Nephron progenitor cell (in vitro differentiated cells): ENCODE measurements around the gene DGCR2.

Source experiments
- DNase-seq: peaks from one replicate; pipeline ENCODE4 v3.0.0; 2021
- H3K27ac Mint-ChIP-seq: 2 replicates; pipeline ENCODE4 v1.8.0; 2021; ENCODE audit warnings: mild to moderate bottlenecking, moderate library complexity, mixed read lengths
- H3K27me3 Mint-ChIP-seq: 2 replicates; pipeline ENCODE4 v1.8.0; 2021; ENCODE audit warnings: mild to moderate bottlenecking, low read depth, mixed read lengths; ENCODE audit not compliant: poor library complexity
- H3K36me3 Mint-ChIP-seq: 2 replicates; pipeline ENCODE4 v1.8.0; 2021; ENCODE audit warnings: low read depth, mixed read lengths
- H3K4me1 Mint-ChIP-seq: 2 replicates; pipeline ENCODE4 v1.8.0; 2021; ENCODE audit warnings: mixed read lengths
- H3K4me3 Mint-ChIP-seq: 2 replicates; pipeline ENCODE4 v1.8.0; 2021; ENCODE audit warnings: mild to moderate bottlenecking, moderate library complexity, mixed read lengths
- H3K9me3 Mint-ChIP-seq: 2 replicates; pipeline ENCODE4 v1.8.0; 2021; ENCODE audit warnings: mild to moderate bottlenecking, moderate library complexity, mixed read lengths
- TF ChIP-seq, protein P1 (sequence below): fragments of 200-600 bp; sonication (generic); IDR thresholded peaks from 2 replicates; pipeline ENCODE4 v1.5.0; 2021; ENCODE audit warnings: antibody characterized with exemption

The DGCR2 gene

DNA sequence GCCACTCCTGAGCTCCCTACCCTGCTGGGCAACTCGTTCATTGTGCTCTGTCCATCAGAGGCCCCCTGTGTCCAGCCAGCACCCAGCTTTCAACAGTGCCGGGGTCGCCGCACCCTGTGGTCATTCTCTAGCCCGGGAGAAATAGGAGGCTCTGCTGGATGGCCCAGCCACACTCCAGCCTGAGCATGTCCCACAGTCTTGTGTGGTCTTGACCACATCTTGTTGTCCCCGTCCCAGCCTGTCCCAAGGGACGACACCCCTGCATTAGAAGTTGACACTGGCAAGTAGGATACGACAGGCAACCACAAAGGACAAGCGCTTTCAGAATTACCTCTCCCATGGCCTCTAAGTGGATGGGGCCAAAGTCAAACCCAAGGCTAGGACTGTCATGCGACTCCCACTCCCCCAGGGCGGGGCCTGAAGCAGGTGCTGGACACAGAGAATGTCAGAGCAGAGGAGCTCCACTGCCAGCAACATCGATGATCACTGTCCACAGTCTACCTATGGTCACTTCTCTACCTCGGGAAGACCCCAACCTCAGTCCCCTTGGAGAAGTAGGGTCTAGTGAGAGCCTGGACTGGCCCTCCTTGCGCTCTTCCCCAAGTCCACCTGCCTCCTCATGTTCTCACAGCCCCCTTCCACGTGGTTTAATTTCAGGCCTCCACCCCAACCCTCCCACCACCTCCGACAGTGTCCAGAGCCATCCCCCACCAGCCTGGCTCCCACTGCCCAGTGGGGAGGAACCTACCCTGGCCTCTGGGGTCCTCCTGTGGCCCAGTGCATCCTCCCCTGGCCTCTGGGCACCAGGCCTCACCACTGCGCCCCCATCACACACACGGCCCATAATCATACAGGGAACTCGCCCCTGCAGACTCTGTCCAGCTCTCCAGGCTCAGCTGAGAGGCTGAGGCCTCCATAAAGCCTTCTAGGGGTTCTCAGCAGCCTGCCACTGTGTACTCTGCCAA lies 4.4 kb upstream of the DGCR2 start:
- peaks cover 9% of the 10 kb centered on the region for H3K4me1 Mint-ChIP-seq
- TF ChIP-seq, protein P1, sequence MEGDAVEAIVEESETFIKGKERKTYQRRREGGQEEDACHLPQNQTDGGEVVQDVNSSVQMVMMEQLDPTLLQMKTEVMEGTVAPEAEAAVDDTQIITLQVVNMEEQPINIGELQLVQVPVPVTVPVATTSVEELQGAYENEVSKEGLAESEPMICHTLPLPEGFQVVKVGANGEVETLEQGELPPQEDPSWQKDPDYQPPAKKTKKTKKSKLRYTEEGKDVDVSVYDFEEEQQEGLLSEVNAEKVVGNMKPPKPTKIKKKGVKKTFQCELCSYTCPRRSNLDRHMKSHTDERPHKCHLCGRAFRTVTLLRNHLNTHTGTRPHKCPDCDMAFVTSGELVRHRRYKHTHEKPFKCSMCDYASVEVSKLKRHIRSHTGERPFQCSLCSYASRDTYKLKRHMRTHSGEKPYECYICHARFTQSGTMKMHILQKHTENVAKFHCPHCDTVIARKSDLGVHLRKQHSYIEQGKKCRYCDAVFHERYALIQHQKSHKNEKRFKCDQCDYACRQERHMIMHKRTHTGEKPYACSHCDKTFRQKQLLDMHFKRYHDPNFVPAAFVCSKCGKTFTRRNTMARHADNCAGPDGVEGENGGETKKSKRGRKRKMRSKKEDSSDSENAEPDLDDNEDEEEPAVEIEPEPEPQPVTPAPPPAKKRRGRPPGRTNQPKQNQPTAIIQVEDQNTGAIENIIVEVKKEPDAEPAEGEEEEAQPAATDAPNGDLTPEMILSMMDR = no peak
- H3K4me3 Mint-ChIP-seq = no peak overlapping the region
- H3K9me3 Mint-ChIP-seq = no peaks in the 10 kb centered on the region
- H3K27ac Mint-ChIP-seq = no peak overlapping the region
- no peak for DNase-seq
- peaks cover 34% of the 10 kb centered on the region for H3K27me3 Mint-ChIP-seq
- H3K36me3 Mint-ChIP-seq = peaks cover 2% of the 10 kb centered on the region

DNA sequence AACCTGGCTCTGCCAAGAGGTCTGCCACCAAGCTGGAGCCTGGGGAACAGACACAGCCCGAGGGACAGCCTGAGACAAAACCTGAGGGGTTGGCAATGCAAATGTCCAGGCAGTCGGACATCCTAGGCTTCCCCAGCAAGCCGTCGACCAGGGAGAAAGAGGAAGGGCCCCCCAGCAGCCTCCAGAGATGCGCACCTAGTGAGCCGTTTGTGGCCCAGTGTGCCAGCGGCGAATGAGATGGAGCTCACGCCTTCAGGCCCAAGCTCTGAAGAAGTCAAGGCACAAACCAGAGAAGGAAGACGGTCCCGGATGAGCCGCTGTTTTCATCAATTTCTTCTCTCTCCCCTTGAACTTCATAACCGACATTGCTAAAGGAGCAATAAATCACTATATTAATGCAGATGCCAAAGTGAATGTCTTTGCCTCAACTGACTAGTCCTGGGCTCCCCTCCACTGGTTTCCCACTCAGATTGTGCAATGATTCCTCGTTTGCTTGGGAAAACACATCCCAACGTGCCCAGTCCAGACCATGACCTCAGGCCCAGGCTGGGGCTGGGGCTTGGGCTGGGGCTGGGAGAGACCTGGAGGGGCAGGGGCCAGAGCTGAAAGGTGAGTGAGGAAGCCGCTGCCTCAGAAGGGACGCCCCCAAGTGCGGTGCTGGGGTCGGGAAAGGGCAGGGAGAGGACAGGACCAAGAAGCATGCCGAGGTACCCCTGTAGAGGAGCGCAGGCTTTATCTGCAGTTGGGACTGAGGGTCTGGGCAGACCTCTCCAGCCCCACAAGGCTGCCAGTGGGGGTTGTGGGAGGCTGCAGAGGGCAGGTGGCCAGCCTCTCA lies 3.5 kb upstream of the DGCR2 start:
- H3K4me1 Mint-ChIP-seq = peaks cover 18% of the 10 kb centered on the region
- DNase-seq = no peak
- no peak overlapping the region for H3K4me3 Mint-ChIP-seq
- H3K27ac Mint-ChIP-seq = no peak overlapping the region
- no peaks in the 10 kb centered on the region for H3K9me3 Mint-ChIP-seq
- no peaks in the 10 kb centered on the region for H3K36me3 Mint-ChIP-seq
- peaks cover 32% of the 10 kb centered on the region for H3K27me3 Mint-ChIP-seq
- TF ChIP-seq, protein P1 = no peak

- no peak overlapping the region for H3K27ac Mint-ChIP-seq
- TF ChIP-seq, protein P1 = no peak
- peaks cover 25% of the 10 kb centered on the region for H3K4me1 Mint-ChIP-seq
- H3K36me3 Mint-ChIP-seq = no peaks in the 10 kb centered on the region
- H3K4me3 Mint-ChIP-seq = no peak overlapping the region
- H3K27me3 Mint-ChIP-seq = peaks cover 31% of the 10 kb centered on the region
- H3K9me3 Mint-ChIP-seq = no peaks in the 10 kb centered on the region
- DNase-seq = no peak
Measured at GRCh38 chr22:19125011-19125410, 2.8 kb upstream of the DGCR2 start.

- Mint-ChIP-seq H3K36me3 (no peaks in the 10 kb centered on the region), H3K4me3 (no peak overlapping the region), H3K9me3 (no peaks in the 10 kb centered on the region), H3K27me3 (peaks cover 27% of the 10 kb centered on the region), H3K4me1 (peaks cover 30% of the 10 kb centered on the region), H3K27ac (no peak overlapping the region)
- TF ChIP-seq, protein P1 = no peak
- no peak for DNase-seq
Measured at GRCh38 chr22:19124377-19124776, 2.2 kb upstream of the DGCR2 start.

GRCh38 chr22:19123936-19124335 lies 1.7 kb upstream of the DGCR2 start:
- no peak for DNase-seq
- H3K27me3 Mint-ChIP-seq = peaks cover 23% of the 10 kb centered on the region
- TF ChIP-seq, protein P1 = no peak
- no peak overlapping the region for H3K27ac Mint-ChIP-seq
- peaks cover 30% of the 10 kb centered on the region for H3K4me1 Mint-ChIP-seq
- H3K9me3 Mint-ChIP-seq = no peaks in the 10 kb centered on the region
- H3K36me3 Mint-ChIP-seq = no peaks in the 10 kb centered on the region
- no peak overlapping the region for H3K4me3 Mint-ChIP-seq
